ENCODE results near the gene MEOX2. TPM values are rescaled to one million over a fixed set of nuclear protein-coding genes. Genes with fewer than 3 reads are reported as not detected.

Gene MEOX2
- polyA plus RNA-seq, 1 of the 3 experiments (the other 2 are of a cell fraction): not detected

GRCh38 chr7:15652776-15653290 lies 33.6 kb downstream of the MEOX2 start:
- ChIA-PET POLR2A (no interaction called here), CTCF (no interaction called here)
- Histone ChIP-seq H4K20me1 (ENCODE audit: insufficient read depth) (no peaks in the 10 kb centered on the region), H3K9me3 (no peaks in the 10 kb centered on the region), H3K9me2 (no peaks in the 10 kb centered on the region), H3K27ac (ENCODE audit: low read depth in 2 of 2, low read length in 1 of 2) (no peak overlapping the region), H3F3A (replicated peaks; ENCODE audit: insufficient read depth) (no peaks in the 10 kb centered on the region), H3K79me2 (ENCODE audit: insufficient read depth) (no peaks in the 10 kb centered on the region), H3K4me1 (ENCODE audit: control insufficient read depth in 1 of 2, insufficient read depth in 2 of 2, low read depth in 1 of 2, low read length in 1 of 2) (peaks cover 0 to 9% of the 10 kb centered on the region in 2 experiments; a peak in 1 of 4 replicates), H3K27me3 (ENCODE audit: insufficient read depth) (no peaks in the 10 kb centered on the region), H3K9ac (no peak overlapping the region), H3K4me2 (no peak overlapping the region), H3K4me3 (ENCODE audit: low read depth in 2 of 2, low read length in 1 of 2) (no peak overlapping the region), H3K36me3 (replicated peaks in 1 of 2; ENCODE audit: control insufficient read depth in 1 of 2, insufficient read depth in 2 of 2, low read length in 1 of 2) (no peaks in the 10 kb centered on the region), H2AFZ (ENCODE audit: low read depth) (no peak overlapping the region)
- WGBS (ENCODE audit: low lambda C conversion rate): 5% methylated on average over 2 of the region's 2 CpGs
- DNase-seq: no peak
- TF ChIP-seq SMC3 (IDR thresholded peaks at IDR 0.05; ENCODE audit: low read depth, low read length) (no peak), USF2 (IDR thresholded peaks at IDR 0.05; ENCODE audit: borderline replicate concordance, low read depth, low read length) (no peak), FOXJ3 (CRISPR knock-in tag; IDR thresholded peaks at IDR 0.05) (no peak), RFX5 (IDR thresholded peaks at IDR 0.05; ENCODE audit: low read length) (no peak), USF1 (IDR thresholded peaks at IDR 0.05; ENCODE audit: borderline replicate concordance, low read depth) (no peak), TAF1 (IDR thresholded peaks at IDR 0.05; ENCODE audit: borderline replicate concordance, low read depth, low read length) (no peak), IRF3 (IDR thresholded peaks at IDR 0.05; ENCODE audit: low read depth, low read length) (no peak), EP300 (IDR thresholded peaks at IDR 0.05; ENCODE audit: borderline replicate concordance in 1 of 2, low read depth in 1 of 2, low read length in 1 of 2) (no peak), CTCF (IDR thresholded peaks at IDR 0.05) (no peak), PBX3 (IDR thresholded peaks at IDR 0.05) (no peak), NFIC (IDR thresholded peaks at IDR 0.05; ENCODE audit: borderline replicate concordance) (no peak), EZH2phosphoT487 (IDR thresholded peaks at IDR 0.05; ENCODE audit: borderline replicate concordance, low read depth) (no peak), GATA2 (CRISPR knock-in tag; IDR thresholded peaks at IDR 0.05) (no peak)

All from SK-N-SH (cell line).